OCI-LY3 (cell line): ENCODE data around the gene PBX2.

ENCODE experiments used
- H2AFZ ChIP-seq: fragments of 200-600, 300-600 bp; shearing (Covaris generic); 2 replicates; pipeline ENCODE4 v1.6.0; 2014; ENCODE audit warnings: antibody characterized with exemption, low read depth, low read length
- H3K27ac ChIP-seq: fragments of 200-600, 300-600 bp; sonication (generic); 2 replicates; pipeline ENCODE4 v1.5.1; 2014; ENCODE audit warnings: mild to moderate bottlenecking, low read length, moderate library complexity, mixed read lengths
- H3K27me3 ChIP-seq: fragments of 200-600, 300-600 bp; sonication (generic); 2 replicates; pipeline ENCODE4 v1.6.1; 2014; ENCODE audit warnings: low read depth, low read length, mixed read lengths
- H3K36me3 ChIP-seq: fragments of 200-600, 300-600 bp; sonication (generic); replicated peaks from 2 replicates; pipeline ENCODE3; 2014; ENCODE audit warnings: low read depth, low read length, mixed read lengths
- H3K4me1 ChIP-seq: fragments of 300-600, 200-600 bp; sonication (generic); 2 replicates; pipeline ENCODE4 v1.6.1; 2014; ENCODE audit warnings: low read length, mixed read lengths
- H3K4me2 ChIP-seq: fragments of 200-600, 300-600 bp; sonication (generic); 2 replicates; pipeline ENCODE4 v1.6.1; 2014; ENCODE audit warnings: low read length, mixed read lengths
- H3K4me3 ChIP-seq: fragments of 300-600, 200-600 bp; sonication (generic); 2 replicates; pipeline ENCODE4 v1.5.1; 2014; ENCODE audit warnings: antibody characterized with exemption, mild to moderate bottlenecking, low read length, moderate library complexity
- H3K79me2 ChIP-seq: fragments of 300-600, 200-600 bp; shearing (Covaris generic); 2 replicates; pipeline ENCODE4 v1.6.1; 2014; ENCODE audit warnings: mild to moderate bottlenecking, low read length, mixed read lengths
- H3K9ac ChIP-seq: fragments of 300-600, 200-600 bp; shearing (Covaris generic); 2 replicates; pipeline ENCODE4 v1.6.0; 2014; ENCODE audit warnings: mild to moderate bottlenecking, low read length, moderate library complexity
- H3K9me3 ChIP-seq: fragments of 200-600, 300-600 bp; shearing (Covaris generic); 2 replicates; pipeline ENCODE4 v1.6.1; 2014; ENCODE audit warnings: low read length, mixed read lengths; ENCODE audit not compliant: insufficient read depth
- H4K20me1 ChIP-seq: fragments of 200-600, 300-600 bp; sonication (generic); 2 replicates; pipeline ENCODE4 v1.6.1; 2016; ENCODE audit warnings: low read length, mixed read lengths; ENCODE audit not compliant: insufficient read depth
- CTCF ChIP-seq: fragments of 200-600, 300-600 bp; sonication (generic); IDR thresholded peaks from 2 replicates; pipeline ENCODE4 v1.5.1; 2014; ENCODE audit warnings: antibody characterized with exemption, low read length, low read depth
- EZH2phosphoT487 ChIP-seq: fragments of 200-600 bp; shearing (Covaris generic); IDR thresholded peaks from 2 replicates; pipeline ENCODE4 v1.6.1; 2018; ENCODE audit warnings: antibody characterized with exemption, mixed run types, low read depth

The PBX2 gene

DNA sequence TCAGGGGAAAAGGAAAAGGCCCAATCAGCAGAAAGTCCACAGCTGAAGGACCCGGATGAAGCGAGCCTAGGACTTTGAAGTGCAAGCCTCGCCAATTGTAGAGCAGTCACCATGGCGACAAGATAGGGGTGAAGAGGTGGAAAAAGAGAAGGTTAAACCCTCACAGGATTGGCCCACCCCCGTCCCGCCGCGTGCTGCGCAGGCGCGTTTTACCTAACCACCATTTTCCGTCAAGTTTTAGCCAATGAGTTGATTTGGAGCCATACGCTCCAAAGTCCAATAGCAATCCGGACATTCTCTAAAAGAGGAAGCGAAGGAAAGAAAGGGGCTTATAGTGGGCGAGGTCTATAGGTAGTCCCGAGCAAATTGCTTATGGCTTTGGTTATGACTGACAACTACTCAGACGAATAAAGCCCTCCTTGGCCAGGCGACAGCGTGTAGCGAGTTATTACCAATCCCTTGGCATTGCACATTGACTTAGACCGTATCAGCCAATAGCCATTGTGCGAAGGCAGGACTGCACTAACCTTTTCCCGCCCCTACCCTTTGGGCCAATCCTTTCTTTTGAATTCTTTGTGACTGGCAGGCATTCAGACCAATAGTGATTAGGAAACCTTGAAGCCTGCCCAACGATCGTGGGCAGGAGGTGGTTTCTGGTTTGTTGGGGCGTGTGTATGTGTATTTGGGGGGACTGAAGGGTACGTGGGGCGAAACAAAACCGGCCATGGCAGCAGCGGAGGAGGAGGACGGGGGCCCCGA lies 12.0 kb downstream of the PBX2 start, which contains the start of gene RNF5:
TSS of gene RNF5 (plus strand) at position 618 of the 759 bp plus-strand sequence. CDS start at position 725, 107 bp downstream.
- Histone ChIP-seq H3K9ac (peak within 1 kb of the TSS; percentile 90), H3K79me2 (peaks cover 26% of the 10 kb centered on the region), H3K4me3 (peak within 1 kb of the TSS; percentile 99), H3K36me3 (peaks cover 6% of the 10 kb centered on the region), H3K27me3 (no peaks in the 10 kb centered on the region), H3K4me1 (peaks cover 22% of the 10 kb centered on the region), H3K27ac (peak within 1 kb of the TSS; percentile 90), H3K4me2 (peak within 1 kb of the TSS; percentile 98), H2AFZ (no peak within 1 kb of the TSS; the same call in 1 of the 2 replicates), H4K20me1 (no peaks in the 10 kb centered on the region), H3K9me3 (no peaks in the 10 kb centered on the region)
- TF ChIP-seq CTCF (no peak), EZH2phosphoT487 (no peak)

DNA sequence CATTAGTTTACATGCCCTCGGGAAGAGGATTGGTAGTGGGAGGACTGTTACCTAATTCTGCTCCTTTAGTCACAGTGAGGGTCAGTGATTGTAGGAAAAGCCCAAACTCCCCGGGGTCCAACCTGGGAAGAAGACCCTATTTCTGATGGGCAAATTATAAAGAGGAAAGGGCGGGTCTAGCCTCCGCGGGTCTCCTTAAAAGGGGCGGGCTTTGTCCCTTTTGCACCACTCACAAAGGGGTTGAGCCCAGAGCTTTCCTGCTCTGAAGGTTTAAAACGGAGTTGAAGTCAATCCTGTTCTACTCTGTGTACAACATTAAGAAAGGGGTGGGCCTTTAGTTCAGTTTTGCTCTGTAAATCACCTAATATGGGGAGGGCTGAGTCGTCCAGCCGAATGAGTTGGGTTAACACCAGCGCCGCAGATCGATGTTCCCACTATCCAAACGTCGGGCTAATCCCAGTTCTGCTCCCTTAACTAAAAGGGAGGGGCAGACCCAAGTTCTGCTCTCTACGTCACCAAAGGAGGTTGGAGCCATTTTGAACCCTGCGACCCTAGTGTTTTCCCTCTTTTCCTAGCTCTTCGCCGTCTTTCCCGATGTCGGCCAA lies 12.7 kb downstream of the PBX2 start:
- Histone ChIP-seq H3K9me3 (no peaks in the 10 kb centered on the region), H3K27ac (peak overlapping the region; percentile 90), H2AFZ (no peak overlapping the region; the same call in 1 of the 2 replicates), H4K20me1 (no peaks in the 10 kb centered on the region), H3K4me2 (peak overlapping the region; percentile 98), H3K9ac (peak overlapping the region; percentile 90), H3K27me3 (no peaks in the 10 kb centered on the region), H3K4me3 (peak overlapping the region; percentile 99), H3K79me2 (peaks cover 26% of the 10 kb centered on the region), H3K4me1 (peaks cover 22% of the 10 kb centered on the region), H3K36me3 (peaks cover under 1% of the 10 kb centered on the region)
- TF ChIP-seq EZH2phosphoT487 (no peak), CTCF (no peak)

- Histone ChIP-seq H3K9me3 (no peaks in the 10 kb centered on the region), H4K20me1 (no peaks in the 10 kb centered on the region), H3K27ac (peak overlapping the region; percentile 90), H3K4me3 (peak overlapping the region; percentile 99), H3K4me1 (peaks cover 22% of the 10 kb centered on the region), H3K36me3 (no peaks in the 10 kb centered on the region), H3K4me2 (peak overlapping the region; percentile 98), H3K9ac (peak overlapping the region; percentile 90), H2AFZ (no peak overlapping the region), H3K79me2 (peaks cover 26% of the 10 kb centered on the region), H3K27me3 (no peaks in the 10 kb centered on the region)
- TF ChIP-seq CTCF, result no peak
- TF ChIP-seq EZH2phosphoT487, result no peak
These were observed 13.4 kb downstream of the PBX2 start for GRCh38 chr6:32176476-32177182.
